ENCODE measurements around the gene MED22.

Gene MED22

GRCh38 chr9:133347985-133348717 lies at the start of gene MED22, which contains the start of gene RPL7A:
MED22 (minus strand) TSS chr9:133348131; CDS start chr9:133346662, 1,469 bp downstream.
RPL7A (plus strand) TSS chr9:133348218; CDS start chr9:133348244, 26 bp downstream.
- H3K4me1 ChIP-seq (ENCODE audit: control insufficient read depth, insufficient read depth, low read length) = no peaks in the 10 kb centered on the region
- H3K4me3 ChIP-seq (ENCODE audit: low read depth, low read length) = peak within 1 kb of the TSS; percentile 91
- peaks cover 14 to 82% of the 10 kb centered on the region in 2 experiments for H3K36me3 ChIP-seq (ENCODE audit: control insufficient read depth in 2 of 2, insufficient read depth in 1 of 2, low read length in 2 of 2)
- H3K27ac ChIP-seq (ENCODE audit: extremely low read depth, low read depth, low read length) = peak within 1 kb of the TSS; percentile 100
- no peaks in the 10 kb centered on the region for H3K9me3 ChIP-seq (ENCODE audit: control insufficient read depth, insufficient read depth, low read depth, low read length)
- POLR2A ChIA-PET = interaction anchor here (0.5 to 6.0 kb wide), 37 partner anchors 9 to 440 kb away, joined by 3 to 89 read pairs (median 5); partner anchors contain the start of genes CACFD1, GTF3C5, SLC2A6 and STKLD1
- CTCF ChIA-PET = interaction anchor here (0.5 to 1.3 kb wide), 4 partner anchors 109 to 764 kb away, joined by 3 to 4 read pairs (median 3); no protein-coding TSS in a partner anchor
- TF ChIP-seq ZNF26 (tag by site-specific recombination; IDR thresholded peaks at IDR 0.05) (no peak), ZNF350 (tag by site-specific recombination; IDR thresholded peaks at IDR 0.05) (no peak), ZNF391 (tag by site-specific recombination; IDR thresholded peaks at IDR 0.05; ENCODE audit: borderline replicate concordance, low read depth) (peak; percentile 89), GLIS2 (tag by site-specific recombination; IDR thresholded peaks at IDR 0.05) (peak; percentile 27), PRDM4 (tag by site-specific recombination; IDR thresholded peaks at IDR 0.05) (peak; percentile 57; the same call in 1 of the 2 replicates), ZNF530 (tag by site-specific recombination; IDR thresholded peaks at IDR 0.05; ENCODE audit: low read depth) (no peak), ZNF157 (tag by site-specific recombination; IDR thresholded peaks at IDR 0.05) (no peak), GLIS1 (tag by site-specific recombination; IDR thresholded peaks at IDR 0.05) (no peak; the same call in 1 of the 2 replicates), SP2 (tag by site-specific recombination; IDR thresholded peaks at IDR 0.05) (peak; percentile 37), ZNF701 (tag by site-specific recombination; IDR thresholded peaks at IDR 0.05) (no peak), SCRT1 (tag by site-specific recombination; IDR thresholded peaks at IDR 0.05; ENCODE audit: borderline replicate concordance) (peak; percentile 37; the same call in 1 of the 2 replicates), ZNF138 (tag by site-specific recombination; IDR thresholded peaks at IDR 0.05; ENCODE audit: borderline replicate concordance) (no peak), ZBTB7A (tag by site-specific recombination; IDR thresholded peaks at IDR 0.05; ENCODE audit: low read depth) (peak; percentile 64; the same call in 1 of the 2 replicates), ZNF473 (tag by site-specific recombination; IDR thresholded peaks at IDR 0.05) (no peak), ZNF639 (tag by site-specific recombination; IDR thresholded peaks at IDR 0.05) (peak; percentile 89), PBX3 (CRISPR knock-in tag; IDR thresholded peaks at IDR 0.05) (no peak; the same call in 1 of the 2 replicates), ZNF514 (tag by site-specific recombination; IDR thresholded peaks at IDR 0.05) (no peak), ZNF394 (tag by site-specific recombination; IDR thresholded peaks at IDR 0.05; ENCODE audit: borderline replicate concordance) (peak; percentile 70), ZNF133 (tag by site-specific recombination; IDR thresholded peaks at IDR 0.05) (no peak), HOXC10 (CRISPR knock-in tag; IDR thresholded peaks at IDR 0.05) (no peak), ZBTB17 (tag by site-specific recombination; IDR thresholded peaks at IDR 0.05) (peak; percentile 68), FEZF1 (tag by site-specific recombination; IDR thresholded peaks at IDR 0.05) (no peak), ZNF561 (tag by site-specific recombination; IDR thresholded peaks at IDR 0.05; ENCODE audit: borderline replicate concordance) (no peak)
- TF ChIP-seq, protein P1, sequence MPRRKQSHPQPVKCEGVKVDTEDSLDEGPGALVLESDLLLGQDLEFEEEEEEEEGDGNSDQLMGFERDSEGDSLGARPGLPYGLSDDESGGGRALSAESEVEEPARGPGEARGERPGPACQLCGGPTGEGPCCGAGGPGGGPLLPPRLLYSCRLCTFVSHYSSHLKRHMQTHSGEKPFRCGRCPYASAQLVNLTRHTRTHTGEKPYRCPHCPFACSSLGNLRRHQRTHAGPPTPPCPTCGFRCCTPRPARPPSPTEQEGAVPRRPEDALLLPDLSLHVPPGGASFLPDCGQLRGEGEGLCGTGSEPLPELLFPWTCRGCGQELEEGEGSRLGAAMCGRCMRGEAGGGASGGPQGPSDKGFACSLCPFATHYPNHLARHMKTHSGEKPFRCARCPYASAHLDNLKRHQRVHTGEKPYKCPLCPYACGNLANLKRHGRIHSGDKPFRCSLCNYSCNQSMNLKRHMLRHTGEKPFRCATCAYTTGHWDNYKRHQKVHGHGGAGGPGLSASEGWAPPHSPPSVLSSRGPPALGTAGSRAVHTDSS (tag by site-specific recombination; IDR thresholded peaks at IDR 0.05) = peak; percentile 44; the same call in 1 of the 2 replicates
- TF ChIP-seq, protein P2, sequence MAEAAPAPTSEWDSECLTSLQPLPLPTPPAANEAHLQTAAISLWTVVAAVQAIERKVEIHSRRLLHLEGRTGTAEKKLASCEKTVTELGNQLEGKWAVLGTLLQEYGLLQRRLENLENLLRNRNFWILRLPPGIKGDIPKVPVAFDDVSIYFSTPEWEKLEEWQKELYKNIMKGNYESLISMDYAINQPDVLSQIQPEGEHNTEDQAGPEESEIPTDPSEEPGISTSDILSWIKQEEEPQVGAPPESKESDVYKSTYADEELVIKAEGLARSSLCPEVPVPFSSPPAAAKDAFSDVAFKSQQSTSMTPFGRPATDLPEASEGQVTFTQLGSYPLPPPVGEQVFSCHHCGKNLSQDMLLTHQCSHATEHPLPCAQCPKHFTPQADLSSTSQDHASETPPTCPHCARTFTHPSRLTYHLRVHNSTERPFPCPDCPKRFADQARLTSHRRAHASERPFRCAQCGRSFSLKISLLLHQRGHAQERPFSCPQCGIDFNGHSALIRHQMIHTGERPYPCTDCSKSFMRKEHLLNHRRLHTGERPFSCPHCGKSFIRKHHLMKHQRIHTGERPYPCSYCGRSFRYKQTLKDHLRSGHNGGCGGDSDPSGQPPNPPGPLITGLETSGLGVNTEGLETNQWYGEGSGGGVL (tag by site-specific recombination; IDR thresholded peaks at IDR 0.05) = peak; percentile 79
- TF ChIP-seq, protein P3, sequence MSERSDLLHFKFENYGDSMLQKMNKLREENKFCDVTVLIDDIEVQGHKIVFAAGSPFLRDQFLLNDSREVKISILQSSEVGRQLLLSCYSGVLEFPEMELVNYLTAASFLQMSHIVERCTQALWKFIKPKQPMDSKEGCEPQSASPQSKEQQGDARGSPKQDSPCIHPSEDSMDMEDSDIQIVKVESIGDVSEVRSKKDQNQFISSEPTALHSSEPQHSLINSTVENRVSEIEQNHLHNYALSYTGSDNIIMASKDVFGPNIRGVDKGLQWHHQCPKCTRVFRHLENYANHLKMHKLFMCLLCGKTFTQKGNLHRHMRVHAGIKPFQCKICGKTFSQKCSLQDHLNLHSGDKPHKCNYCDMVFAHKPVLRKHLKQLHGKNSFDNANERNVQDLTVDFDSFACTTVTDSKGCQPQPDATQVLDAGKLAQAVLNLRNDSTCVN (tag by site-specific recombination; optimal IDR thresholded peaks at IDR 0.05) = peak; percentile 45

Data from HEK293 (cell line).